Measurements from ENCODE around the gene DUOXA1.
"Not testable (repeated sequence)": the region's sequence is repeated elsewhere in the genome, so short reads cannot be mapped to it uniquely, and the experiment has no call there.

DUOXA1 gene

GRCh38 chr15:45079628-45080246 is 49.9 kb downstream of the DUOXA1 start:
- H3K9me3 ChIP-seq (ENCODE audit: control insufficient read depth in 1 of 2, low read length in 2 of 2); H3K4me3 ChIP-seq (ENCODE audit: low read depth in 1 of 2, low read length in 2 of 2); H3K36me3 ChIP-seq (ENCODE audit: control insufficient read depth in 1 of 2, insufficient read depth in 2 of 2, low read length in 2 of 2); H3K27me3 ChIP-seq (ENCODE audit: control insufficient read depth in 1 of 2, insufficient read depth in 2 of 2, low read length in 2 of 2); H3K4me1 ChIP-seq (ENCODE audit: control insufficient read depth in 1 of 2, insufficient read depth in 2 of 2, low read length in 2 of 2); H3K27ac ChIP-seq (ENCODE audit: low read depth, low read length); H3K9ac ChIP-seq (ENCODE audit: low read depth in 1 of 2, low read length in 2 of 2): not testable (repeated sequence)

DNA sequence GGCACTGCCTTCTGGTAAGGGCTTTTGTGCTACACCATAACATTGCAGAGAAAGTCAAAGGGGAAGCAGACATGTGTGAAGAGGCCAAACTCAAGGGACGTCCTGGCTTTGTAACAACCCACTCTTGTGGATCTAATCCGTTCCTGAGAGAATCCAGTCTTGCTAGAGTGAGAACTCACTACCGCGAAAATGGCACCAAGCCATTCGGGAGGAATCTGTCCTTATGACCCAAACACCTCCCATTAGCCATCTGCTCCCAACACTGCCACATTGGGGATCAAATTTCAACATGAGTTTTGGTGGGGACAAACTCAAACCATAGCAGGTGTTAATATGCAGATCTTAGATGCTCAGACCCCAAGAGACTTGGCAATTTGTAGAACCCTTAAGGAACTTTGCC is 50.5 kb downstream of the DUOXA1 start:
- H3K27ac ChIP-seq (ENCODE audit: low read depth, low read length); H3K4me3 ChIP-seq (ENCODE audit: low read depth in 1 of 2, low read length in 2 of 2); H3K27me3 ChIP-seq (ENCODE audit: control insufficient read depth in 1 of 2, insufficient read depth in 2 of 2, low read length in 2 of 2); H3K9ac ChIP-seq (ENCODE audit: low read depth in 1 of 2, low read length in 2 of 2); H3K4me1 ChIP-seq (ENCODE audit: control insufficient read depth in 1 of 2, insufficient read depth in 2 of 2, low read length in 2 of 2); H3K36me3 ChIP-seq (ENCODE audit: control insufficient read depth in 1 of 2, insufficient read depth in 2 of 2, low read length in 2 of 2); H3K9me3 ChIP-seq (ENCODE audit: control insufficient read depth in 1 of 2, low read length in 2 of 2): not testable (repeated sequence)

DNA sequence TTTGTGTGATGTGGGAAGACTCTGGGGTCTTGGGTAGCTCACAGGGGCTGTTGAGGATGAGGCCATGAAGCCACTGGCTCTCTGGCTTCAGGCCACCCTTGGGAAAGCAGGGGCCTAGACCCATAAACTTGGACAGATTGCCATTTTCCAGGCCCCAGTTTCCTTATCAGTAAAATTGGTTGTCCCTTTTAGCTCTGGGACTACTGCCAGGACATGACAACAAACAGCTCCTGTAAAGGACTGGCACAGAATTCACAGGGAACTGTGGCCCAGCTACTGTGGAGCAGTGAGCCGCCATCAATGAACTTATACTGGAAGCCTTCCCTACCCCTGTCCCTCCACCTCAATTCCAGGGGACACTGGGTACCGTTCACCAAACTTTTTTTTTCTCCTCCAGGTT is 52.3 kb downstream of the DUOXA1 start:
- H3K9me3 ChIP-seq (ENCODE audit: control insufficient read depth in 1 of 2, low read length in 2 of 2); H3K4me3 ChIP-seq (ENCODE audit: low read depth in 1 of 2, low read length in 2 of 2); H3K36me3 ChIP-seq (ENCODE audit: control insufficient read depth in 1 of 2, insufficient read depth in 2 of 2, low read length in 2 of 2); H3K9ac ChIP-seq (ENCODE audit: low read depth in 1 of 2, low read length in 2 of 2); H3K27me3 ChIP-seq (ENCODE audit: control insufficient read depth in 1 of 2, insufficient read depth in 2 of 2, low read length in 2 of 2); H3K27ac ChIP-seq (ENCODE audit: low read depth, low read length); H3K4me1 ChIP-seq (ENCODE audit: control insufficient read depth in 1 of 2, insufficient read depth in 2 of 2, low read length in 2 of 2): not testable (repeated sequence)

GRCh38 chr15:45075440-45076320 is 54.0 kb downstream of the DUOXA1 start:
- not testable (repeated sequence) for H3K9me3 ChIP-seq (ENCODE audit: control insufficient read depth in 1 of 2, low read length in 2 of 2); H3K27me3 ChIP-seq (ENCODE audit: control insufficient read depth in 1 of 2, insufficient read depth in 2 of 2, low read length in 2 of 2); H3K27ac ChIP-seq (ENCODE audit: low read depth, low read length); H3K9ac ChIP-seq (ENCODE audit: low read depth in 1 of 2, low read length in 2 of 2); H3K4me3 ChIP-seq (ENCODE audit: low read depth in 1 of 2, low read length in 2 of 2); H3K4me1 ChIP-seq (ENCODE audit: control insufficient read depth in 1 of 2, insufficient read depth in 2 of 2, low read length in 2 of 2); H3K36me3 ChIP-seq (ENCODE audit: control insufficient read depth in 1 of 2, insufficient read depth in 2 of 2, low read length in 2 of 2)

DNA sequence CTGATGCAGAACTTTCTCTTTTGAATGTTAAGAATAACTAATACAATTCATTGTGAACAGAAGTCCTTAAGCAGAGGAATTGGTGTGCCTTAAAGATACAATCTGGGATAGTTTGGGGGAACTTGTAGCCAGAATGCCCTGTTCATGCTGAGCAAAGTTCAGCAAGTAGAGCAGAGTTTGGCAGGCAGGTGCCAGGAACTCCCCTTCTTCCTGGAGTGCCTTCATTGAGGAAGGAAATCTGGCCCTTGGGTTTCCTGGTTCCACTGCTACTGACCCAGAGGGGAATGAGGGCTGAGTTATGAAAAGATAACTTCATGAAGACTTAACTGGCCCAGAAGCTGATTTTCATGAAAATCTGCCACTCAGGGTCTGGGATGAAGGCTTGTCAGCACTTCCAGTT is 56.1 kb downstream of the DUOXA1 start:
- not testable (repeated sequence) for H3K9me3 ChIP-seq (ENCODE audit: control insufficient read depth in 1 of 2, low read length in 2 of 2); H3K9ac ChIP-seq (ENCODE audit: low read depth in 1 of 2, low read length in 2 of 2); H3K27ac ChIP-seq (ENCODE audit: low read depth, low read length); H3K27me3 ChIP-seq (ENCODE audit: control insufficient read depth in 1 of 2, insufficient read depth in 2 of 2, low read length in 2 of 2); H3K36me3 ChIP-seq (ENCODE audit: control insufficient read depth in 1 of 2, insufficient read depth in 2 of 2, low read length in 2 of 2); H3K4me3 ChIP-seq (ENCODE audit: low read depth in 1 of 2, low read length in 2 of 2); H3K4me1 ChIP-seq (ENCODE audit: control insufficient read depth in 1 of 2, insufficient read depth in 2 of 2, low read length in 2 of 2)

DNA sequence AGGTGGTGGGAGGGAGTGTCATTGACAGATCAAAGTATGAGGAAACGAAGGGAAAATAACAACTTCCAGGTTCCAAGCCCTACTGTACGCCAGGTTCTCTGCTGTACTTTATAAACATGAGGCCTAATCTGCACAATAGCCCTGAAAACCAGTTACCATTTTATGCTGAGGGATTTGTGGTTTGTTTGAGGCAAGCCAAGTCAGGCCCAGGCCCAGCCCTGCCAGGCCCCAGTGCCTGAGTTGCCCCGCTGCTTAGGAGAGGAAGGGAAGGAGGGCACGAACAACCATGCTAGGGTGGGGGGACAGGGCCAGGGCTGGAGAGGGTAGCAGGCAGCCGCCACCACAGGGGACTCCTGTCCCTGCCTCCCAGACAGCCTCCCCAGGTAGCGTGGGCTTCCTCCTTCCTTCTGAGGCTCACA is 59.7 kb downstream of the DUOXA1 start:
- H3K9ac ChIP-seq (ENCODE audit: low read depth in 1 of 2, low read length in 2 of 2); H3K9me3 ChIP-seq (ENCODE audit: control insufficient read depth in 1 of 2, low read length in 2 of 2); H3K36me3 ChIP-seq (ENCODE audit: control insufficient read depth in 1 of 2, insufficient read depth in 2 of 2, low read length in 2 of 2); H3K27me3 ChIP-seq (ENCODE audit: control insufficient read depth in 1 of 2, insufficient read depth in 2 of 2, low read length in 2 of 2); H3K4me1 ChIP-seq (ENCODE audit: control insufficient read depth in 1 of 2, insufficient read depth in 2 of 2, low read length in 2 of 2); H3K27ac ChIP-seq (ENCODE audit: low read depth, low read length); H3K4me3 ChIP-seq (ENCODE audit: low read depth in 1 of 2, low read length in 2 of 2): not testable (repeated sequence)
